Esophagus muscularis mucosa (tissue), 4 donors: Measurements from ENCODE around the gene IFT43.

Source experiments
- EP300 ChIP-seq: sonication (generic); formaldehyde crosslinking; IDR thresholded peaks from one replicate; pipeline ENCODE4 v1.6.1; 2017; ENCODE audit warnings: antibody characterized with exemption
- POLR2A ChIP-seq: fragments of 450-650 bp; IDR thresholded peaks from one replicate; pipeline ENCODE4 v1.6.1; 2017; ENCODE audit warnings: antibody characterized with exemption, moderate library complexity, mild to moderate bottlenecking, low read depth
- POLR2AphosphoS5 ChIP-seq, 2 donors: sonication (generic); formaldehyde crosslinking; IDR thresholded peaks; one replicate each; pipeline ENCODE4 v1.6.1; 2017; ENCODE audit warnings: antibody characterized with exemption in 2 of 2
- TF ChIP-seq, protein P1 (sequence below), 3 experiments: fragments of 200-600 bp in 2 of 3; fragments of 450-650 bp in 1 of 3; sonication (generic) in 2 of 3; IDR thresholded peaks; one replicate each; pipeline ENCODE4 v1.5.1; 2017 to 2019; ENCODE audit warnings: antibody characterized with exemption in 3 of 3, mild to moderate bottlenecking in 2 of 3, moderate library complexity in 1 of 3

- TF ChIP-seq, protein P1, sequence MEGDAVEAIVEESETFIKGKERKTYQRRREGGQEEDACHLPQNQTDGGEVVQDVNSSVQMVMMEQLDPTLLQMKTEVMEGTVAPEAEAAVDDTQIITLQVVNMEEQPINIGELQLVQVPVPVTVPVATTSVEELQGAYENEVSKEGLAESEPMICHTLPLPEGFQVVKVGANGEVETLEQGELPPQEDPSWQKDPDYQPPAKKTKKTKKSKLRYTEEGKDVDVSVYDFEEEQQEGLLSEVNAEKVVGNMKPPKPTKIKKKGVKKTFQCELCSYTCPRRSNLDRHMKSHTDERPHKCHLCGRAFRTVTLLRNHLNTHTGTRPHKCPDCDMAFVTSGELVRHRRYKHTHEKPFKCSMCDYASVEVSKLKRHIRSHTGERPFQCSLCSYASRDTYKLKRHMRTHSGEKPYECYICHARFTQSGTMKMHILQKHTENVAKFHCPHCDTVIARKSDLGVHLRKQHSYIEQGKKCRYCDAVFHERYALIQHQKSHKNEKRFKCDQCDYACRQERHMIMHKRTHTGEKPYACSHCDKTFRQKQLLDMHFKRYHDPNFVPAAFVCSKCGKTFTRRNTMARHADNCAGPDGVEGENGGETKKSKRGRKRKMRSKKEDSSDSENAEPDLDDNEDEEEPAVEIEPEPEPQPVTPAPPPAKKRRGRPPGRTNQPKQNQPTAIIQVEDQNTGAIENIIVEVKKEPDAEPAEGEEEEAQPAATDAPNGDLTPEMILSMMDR (IDR thresholded peaks at IDR 0.05) = no peak
- TF ChIP-seq POLR2A (no peak), POLR2AphosphoS5 (IDR thresholded peaks at IDR 0.05) (no peak), EP300 (no peak)
Observed at GRCh38 chr14:75990297-75990696, 4.7 kb downstream of the IFT43 start.
